GM11168 (cell line): ENCODE measurements around the gene STEAP1B.
"Not testable (repeated sequence)": the region's sequence is repeated elsewhere in the genome, so short reads cannot be mapped to it uniquely, and the experiment has no call there.

ENCODE experiments used
- in situ Hi-C: fragments of 300-500 bp; cut with MboI; formaldehyde crosslinking; loops from one replicate; pipeline ENCODE4 v1.12.0; 2022; ENCODE audit warnings: low sequenced_read_pairs; ENCODE audit not compliant: unreplicated experiment

STEAP1B gene

GRCh38 chr7:22464299-22464698 lies 35.7 kb downstream of the STEAP1B start:
- in situ Hi-C loops = no loop called here

- in situ Hi-C loops = no loop called here
Observed at GRCh38 chr7:22460363-22460988, 39.5 kb downstream of the STEAP1B start.

- in situ Hi-C loops = no loop called here
Observed at GRCh38 chr7:22457471-22457870, 42.5 kb downstream of the STEAP1B start.

- in situ Hi-C loops = no loop called here
Observed at GRCh38 chr7:22454446-22454845, 45.5 kb downstream of the STEAP1B start.

- in situ Hi-C loops = no loop called here
Observed at GRCh38 chr7:22452960-22453558, 46.9 kb downstream of the STEAP1B start.

- in situ Hi-C loops = no loop called here
Observed at GRCh38 chr7:22452142-22452959, 47.6 kb downstream of the STEAP1B start.

GRCh38 chr7:22450013-22450412 lies 50.0 kb downstream of the STEAP1B start:
- in situ Hi-C loops = not testable (repeated sequence)

- in situ Hi-C loops = no loop called here
Observed at GRCh38 chr7:22447762-22448161, 52.2 kb downstream of the STEAP1B start.

- in situ Hi-C loops = no loop called here
Observed at GRCh38 chr7:22447008-22447407, 53.0 kb downstream of the STEAP1B start.

GRCh38 chr7:22445853-22446252 lies 54.1 kb downstream of the STEAP1B start:
- in situ Hi-C loops = no loop called here

GRCh38 chr7:22445140-22445743 lies 54.7 kb downstream of the STEAP1B start:
- in situ Hi-C loops = no loop called here

- in situ Hi-C loops = no loop called here
Observed at GRCh38 chr7:22444181-22444971, 55.6 kb downstream of the STEAP1B start.

GRCh38 chr7:22443370-22444180 lies 56.4 kb downstream of the STEAP1B start:
- in situ Hi-C loops = no loop called here

GRCh38 chr7:22442882-22443369 lies 57.1 kb downstream of the STEAP1B start:
- in situ Hi-C loops = no loop called here

GRCh38 chr7:22442187-22442881 lies 57.7 kb downstream of the STEAP1B start:
- in situ Hi-C loops = no loop called here

GRCh38 chr7:22441157-22441556 lies 58.8 kb downstream of the STEAP1B start:
- in situ Hi-C loops = no loop called here

GRCh38 chr7:22438994-22439393 lies 61.0 kb downstream of the STEAP1B start:
- in situ Hi-C loops = no loop called here

GRCh38 chr7:22436552-22436951 lies 63.4 kb downstream of the STEAP1B start:
- in situ Hi-C loops = not testable (repeated sequence)

GRCh38 chr7:22435720-22436119 lies 64.3 kb downstream of the STEAP1B start:
- in situ Hi-C loops = no loop called here
